Mucosa of descending colon (tissue), 3 donors: ENCODE data around the gene PPFIBP2. TPM values are rescaled to one million over a fixed set of nuclear protein-coding genes. Genes with fewer than 3 reads are reported as not detected.

Experiments
- ATAC-seq: fragments of 200-7000 bp; cut with Tn5 transposase; one replicate; pipeline ENCODE4 v1.9.1; 2020; ENCODE audit warnings: mild to moderate bottlenecking, moderate library complexity
- DNase-seq, 3 donors: peaks; one replicate each; pipeline ENCODE4 v3.0.0-alpha.2; 2020
- H3K36me3 ChIP-seq: fragments of 200-600 bp; one replicate; pipeline ENCODE4 v1.8.0; 2021; ENCODE audit warnings: low read depth, mild to moderate bottlenecking
- H3K4me1 ChIP-seq: fragments of 200-600 bp; one replicate; pipeline ENCODE4 v1.8.0; 2021; ENCODE audit warnings: low read depth, mild to moderate bottlenecking
- H3K4me3 ChIP-seq: fragments of 200-600 bp; one replicate; pipeline ENCODE4 v1.8.0; 2021; ENCODE audit warnings: mild to moderate bottlenecking
- H3K9me3 ChIP-seq: fragments of 200-600 bp; one replicate; pipeline ENCODE4 v1.8.0; 2021; ENCODE audit warnings: mild to moderate bottlenecking
- CTCF ChIP-seq: fragments of 200-600 bp; IDR thresholded peaks from one replicate; pipeline ENCODE4 v1.8.0; 2022; ENCODE audit warnings: antibody characterized with exemption, mild to moderate bottlenecking
- intact Hi-C, 2 donors: fragments of 100-400 bp; cut with DNase I in 1 of 2; cut with micrococcal nuclease in 1 of 2; formaldehyde crosslinking; loops; one replicate each; pipeline versions ENCODE4 v1.11.0 to v1.11.1; 2022; cut with DNase I, micrococcal nuclease
- total RNA-seq, 3 donors: library from RNA; stranded (reverse); fragmentation: NEBNext Ultra II Directional in 2 of 3; extraction: Animal tissue kit (Norgen Biotek cat#: 25700) in 2 of 3; gene quantifications; one replicate each; pipeline versions ENCODE4 v1.2.1 to v1.2.4, GENCODE V29; 2021 to 2023
- donor health status: DM: no; HTN: no; CAD: no; lungs with moderate emphysema.
- donor health status: DM: no; HTN: no; CAD: no.
- donor health status: DM: no; HTN: yes; CAD: no.

Gene PPFIBP2
- total RNA-seq, 3 donors from 2014 or later, result 40.1 to 83.5 (median 69.2) TPM

- intact Hi-C loops, result loop anchor here in 1 of 2 donors (1.0 kb wide), 1 partner anchor 23 kb away; no protein-coding TSS in a partner anchor
- Histone ChIP-seq H3K36me3 (no peaks in the 10 kb centered on the region), H3K4me3 (no peak overlapping the region), H3K9me3 (no peaks in the 10 kb centered on the region), H3K4me1 (peaks cover 40% of the 10 kb centered on the region)
- DNase-seq (no peak), ATAC-seq (no peak)
- no peak for TF ChIP-seq CTCF
Measured at GRCh38 chr11:7613394-7613720, 99.6 kb downstream of the PPFIBP2 start.

- TF ChIP-seq CTCF, result no peak
- Histone ChIP-seq H3K4me3 (no peak overlapping the region), H3K4me1 (peaks cover 34% of the 10 kb centered on the region), H3K9me3 (no peaks in the 10 kb centered on the region), H3K36me3 (no peaks in the 10 kb centered on the region)
- no peak for DNase-seq
- peak; percentile 53 for ATAC-seq
- intact Hi-C loops, result no loop called here
Measured at GRCh38 chr11:7614656-7615055, 100.9 kb downstream of the PPFIBP2 start.

- intact Hi-C loops, result no loop called here
- no peaks in the 10 kb centered on the region for H3K9me3 ChIP-seq
- TF ChIP-seq CTCF, result no peak
- ATAC-seq, result no peak
- DNase-seq, result no peak
- no peaks in the 10 kb centered on the region for H3K36me3 ChIP-seq
- peaks cover 23% of the 10 kb centered on the region for H3K4me1 ChIP-seq
- H3K4me3 ChIP-seq, result no peak overlapping the region
Measured at GRCh38 chr11:7617032-7617431, 103.2 kb downstream of the PPFIBP2 start.

- intact Hi-C loops, result no loop called here
Measured at GRCh38 chr11:7619322-7619721, 105.5 kb downstream of the PPFIBP2 start.

GRCh38 chr11:7621090-7621489 lies 107.3 kb downstream of the PPFIBP2 start:
- TF ChIP-seq CTCF, result no peak
- DNase-seq, result no peak
- intact Hi-C loops, result no loop called here
- Histone ChIP-seq H3K4me3 (no peak overlapping the region), H3K36me3 (no peaks in the 10 kb centered on the region), H3K9me3 (no peaks in the 10 kb centered on the region), H3K4me1 (peaks cover 15% of the 10 kb centered on the region)
- no peak for ATAC-seq

More at GRCh38 chr11:7619322-7619721, 105.5 kb downstream of the PPFIBP2 start:
- DNase-seq (no peak), ATAC-seq (no peak)
- H3K36me3 ChIP-seq, result no peaks in the 10 kb centered on the region
- no peak for TF ChIP-seq CTCF
- H3K9me3 ChIP-seq, result no peaks in the 10 kb centered on the region
- no peak overlapping the region for H3K4me3 ChIP-seq
- peaks cover 21% of the 10 kb centered on the region for H3K4me1 ChIP-seq

- peaks cover 15% of the 10 kb centered on the region for H3K4me1 ChIP-seq
- no peak overlapping the region for H3K4me3 ChIP-seq
- no peaks in the 10 kb centered on the region for H3K36me3 ChIP-seq
- DNase-seq (no peak), ATAC-seq (no peak)
- no peaks in the 10 kb centered on the region for H3K9me3 ChIP-seq
- intact Hi-C loops, result no loop called here
- TF ChIP-seq CTCF, result no peak
Measured at GRCh38 chr11:7621554-7621953, 107.8 kb downstream of the PPFIBP2 start.
